SH-SY5Y (cell line): ENCODE results near the gene CST7.

Experiments used
- GATA2 ChIP-seq: IDR thresholded peaks from 2 replicates; pipeline ENCODE4 v1.6.1; 2011; ENCODE audit warnings: mild to moderate bottlenecking, low read depth, low read length
- GATA3 ChIP-seq: IDR thresholded peaks from 2 replicates; pipeline ENCODE4 v1.6.1; 2011; ENCODE audit warnings: low read depth, mild to moderate bottlenecking, low read length, moderate library complexity

The CST7 gene

GRCh38 chr20:24943731-24944130 lies 5.3 kb upstream of the CST7 start:
- TF ChIP-seq GATA3 (no peak), GATA2 (no peak)

- TF ChIP-seq GATA2 (no peak), GATA3 (no peak)
Measured at GRCh38 chr20:24949756-24950127, 673 bp downstream of the CST7 start.

GRCh38 chr20:24950128-24950835 lies 1.2 kb downstream of the CST7 start:
- TF ChIP-seq GATA3 (no peak), GATA2 (no peak)

- no peak for TF ChIP-seq GATA3
- no peak for TF ChIP-seq GATA2
Measured at GRCh38 chr20:24950836-24951525, 1.9 kb downstream of the CST7 start.

GRCh38 chr20:24951536-24952083 lies 2.5 kb downstream of the CST7 start:
- TF ChIP-seq GATA2 = no peak
- no peak for TF ChIP-seq GATA3

- TF ChIP-seq GATA2 (no peak), GATA3 (no peak)
Measured at GRCh38 chr20:24952376-24953208, 3.5 kb downstream of the CST7 start.

- no peak for TF ChIP-seq GATA3
- TF ChIP-seq GATA2 = no peak
Measured at GRCh38 chr20:24953209-24953575, 4.1 kb downstream of the CST7 start.

- TF ChIP-seq GATA2 (no peak), GATA3 (no peak)
Measured at GRCh38 chr20:24953621-24954133, 4.6 kb downstream of the CST7 start.

GRCh38 chr20:24954151-24954550 lies 5.1 kb downstream of the CST7 start:
- TF ChIP-seq GATA3 (no peak), GATA2 (no peak)

GRCh38 chr20:24954566-24954965 lies 5.5 kb downstream of the CST7 start:
- TF ChIP-seq GATA3 (no peak), GATA2 (no peak)

GRCh38 chr20:24955045-24955444 lies 6.0 kb downstream of the CST7 start:
- TF ChIP-seq GATA3 = no peak
- TF ChIP-seq GATA2 = no peak

GRCh38 chr20:24956001-24956841 lies 7.2 kb downstream of the CST7 start:
- TF ChIP-seq GATA2 (no peak), GATA3 (no peak)

GRCh38 chr20:24957326-24958016 lies 8.4 kb downstream of the CST7 start:
- TF ChIP-seq GATA2 (no peak), GATA3 (no peak)
